Omental fat pad (tissue), 4 donors: Measurements from ENCODE around the gene FARP2. TPM values are rescaled to one million over a fixed set of nuclear protein-coding genes. Genes with fewer than 3 reads are reported as not detected.

Experiments
- ATAC-seq: fragments of 150-250 bp; one replicate; pipeline ENCODE4 v1.9.1; 2016; ENCODE audit warnings: mild to moderate bottlenecking, moderate library complexity; ENCODE audit not compliant: low FRiP score
- DNase-seq: peaks from one replicate; pipeline ENCODE4 v3.0.0-alpha.2; 2019; ENCODE audit warnings: low spot score
- total RNA-seq, 4 donors: library from RNA; depleted of rRNA; stranded (reverse); fragments of >200 nt; gene quantifications; one replicate each; pipeline ENCODE4 v1.1.0, GENCODE V29; 2016
- TF ChIP-seq, protein P1 (sequence below), 3 donors: fragments of 450-650 bp; IDR thresholded peaks; one replicate each; pipeline ENCODE4 v1.5.1; 2016 to 2017; ENCODE audit warnings: antibody characterized with exemption in 3 of 3, mild to moderate bottlenecking in 3 of 3, moderate library complexity in 2 of 3

The FARP2 gene
- total RNA-seq, 4 donors from 2014 or later, result 27.6 to 65.8 (median 34.1) TPM

DNA sequence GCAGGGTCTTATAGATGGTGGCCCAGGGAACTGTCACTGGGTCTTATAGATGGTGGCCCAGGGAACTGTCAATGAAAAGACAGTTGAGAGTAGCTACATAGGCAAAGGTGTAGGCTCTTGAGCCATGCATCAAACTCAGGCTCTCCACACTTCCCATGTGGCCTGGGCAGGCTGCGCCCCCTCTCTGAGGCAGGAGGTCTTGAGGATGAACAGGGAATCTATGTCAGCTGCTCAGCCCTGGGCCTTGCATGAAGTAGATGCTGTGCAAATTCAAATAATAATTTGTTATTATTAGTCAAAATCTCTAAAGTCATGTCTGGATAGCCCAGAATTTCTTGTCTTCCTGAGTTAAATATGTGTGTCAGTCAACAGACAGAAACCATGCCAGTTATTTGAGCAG is 125.6 kb downstream of the FARP2 start:
- ATAC-seq (no peak), DNase-seq (no peak)
- TF ChIP-seq, protein P1, sequence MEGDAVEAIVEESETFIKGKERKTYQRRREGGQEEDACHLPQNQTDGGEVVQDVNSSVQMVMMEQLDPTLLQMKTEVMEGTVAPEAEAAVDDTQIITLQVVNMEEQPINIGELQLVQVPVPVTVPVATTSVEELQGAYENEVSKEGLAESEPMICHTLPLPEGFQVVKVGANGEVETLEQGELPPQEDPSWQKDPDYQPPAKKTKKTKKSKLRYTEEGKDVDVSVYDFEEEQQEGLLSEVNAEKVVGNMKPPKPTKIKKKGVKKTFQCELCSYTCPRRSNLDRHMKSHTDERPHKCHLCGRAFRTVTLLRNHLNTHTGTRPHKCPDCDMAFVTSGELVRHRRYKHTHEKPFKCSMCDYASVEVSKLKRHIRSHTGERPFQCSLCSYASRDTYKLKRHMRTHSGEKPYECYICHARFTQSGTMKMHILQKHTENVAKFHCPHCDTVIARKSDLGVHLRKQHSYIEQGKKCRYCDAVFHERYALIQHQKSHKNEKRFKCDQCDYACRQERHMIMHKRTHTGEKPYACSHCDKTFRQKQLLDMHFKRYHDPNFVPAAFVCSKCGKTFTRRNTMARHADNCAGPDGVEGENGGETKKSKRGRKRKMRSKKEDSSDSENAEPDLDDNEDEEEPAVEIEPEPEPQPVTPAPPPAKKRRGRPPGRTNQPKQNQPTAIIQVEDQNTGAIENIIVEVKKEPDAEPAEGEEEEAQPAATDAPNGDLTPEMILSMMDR (IDR thresholded peaks at IDR 0.05), result no peak

DNA sequence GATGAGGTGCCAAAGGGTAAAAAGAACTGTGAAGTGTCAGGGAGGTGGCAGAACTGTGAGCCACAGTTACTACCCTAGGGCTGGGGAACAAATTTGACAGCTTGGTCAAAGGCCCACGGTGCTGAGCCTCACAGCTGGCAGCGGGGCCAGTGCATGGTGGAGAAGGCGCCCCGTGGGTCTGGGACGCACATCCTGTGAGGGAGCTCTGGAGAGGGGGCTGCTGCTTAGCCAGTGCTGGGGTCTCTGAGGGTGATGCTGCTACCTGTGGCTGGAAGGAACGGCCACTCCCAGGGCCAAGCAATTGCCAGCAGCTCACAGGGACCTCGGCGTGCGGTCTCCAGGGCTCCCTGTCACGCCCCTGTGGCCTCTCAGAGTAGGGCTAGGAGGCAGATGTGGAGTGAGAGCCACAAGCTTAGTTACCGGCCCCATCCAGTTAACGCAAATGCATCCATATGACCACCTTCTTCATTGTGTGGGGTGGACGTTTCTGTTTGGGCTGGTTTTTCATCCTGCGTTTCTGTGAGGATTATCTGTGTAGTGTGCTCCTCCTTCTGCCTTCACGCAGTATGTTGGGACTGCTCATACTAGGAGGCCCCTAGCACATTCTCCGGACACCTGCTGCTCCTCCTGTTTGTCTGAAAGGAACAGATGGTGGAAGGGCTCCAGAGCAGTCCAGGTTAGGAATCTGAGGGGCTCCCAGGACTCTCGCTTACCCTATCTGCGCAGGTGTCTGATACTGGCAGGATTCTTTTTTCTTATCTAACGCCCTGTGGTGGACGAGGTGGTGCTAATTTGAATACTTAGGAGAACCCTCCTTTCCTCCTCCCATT is 126.3 kb downstream of the FARP2 start:
- TF ChIP-seq, protein P1 (IDR thresholded peaks at IDR 0.05), result no peak
- ATAC-seq (no peak), DNase-seq (no peak)

DNA sequence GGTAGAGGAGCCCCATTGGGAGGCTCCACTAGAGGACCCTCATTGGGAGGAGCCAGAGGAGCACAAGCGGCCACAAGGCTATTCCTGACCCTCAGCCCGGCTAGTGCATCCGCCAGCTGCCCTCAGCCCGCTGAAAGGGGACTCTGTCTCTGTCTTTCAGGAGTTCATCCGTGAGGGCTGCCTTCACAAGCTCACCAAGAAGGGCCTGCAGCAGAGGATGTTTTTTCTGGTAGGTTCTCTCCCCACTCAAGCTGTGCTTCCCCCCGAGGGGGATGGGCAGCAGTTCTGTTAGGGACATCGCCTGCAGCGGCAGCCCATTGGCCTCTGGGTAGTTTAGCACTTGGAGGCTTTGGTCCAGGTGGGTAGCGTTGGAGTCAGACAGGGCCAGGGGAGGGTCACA is 127.2 kb downstream of the FARP2 start:
- ATAC-seq (no peak), DNase-seq (no peak)
- TF ChIP-seq, protein P1 (IDR thresholded peaks at IDR 0.05), result no peak

DNA sequence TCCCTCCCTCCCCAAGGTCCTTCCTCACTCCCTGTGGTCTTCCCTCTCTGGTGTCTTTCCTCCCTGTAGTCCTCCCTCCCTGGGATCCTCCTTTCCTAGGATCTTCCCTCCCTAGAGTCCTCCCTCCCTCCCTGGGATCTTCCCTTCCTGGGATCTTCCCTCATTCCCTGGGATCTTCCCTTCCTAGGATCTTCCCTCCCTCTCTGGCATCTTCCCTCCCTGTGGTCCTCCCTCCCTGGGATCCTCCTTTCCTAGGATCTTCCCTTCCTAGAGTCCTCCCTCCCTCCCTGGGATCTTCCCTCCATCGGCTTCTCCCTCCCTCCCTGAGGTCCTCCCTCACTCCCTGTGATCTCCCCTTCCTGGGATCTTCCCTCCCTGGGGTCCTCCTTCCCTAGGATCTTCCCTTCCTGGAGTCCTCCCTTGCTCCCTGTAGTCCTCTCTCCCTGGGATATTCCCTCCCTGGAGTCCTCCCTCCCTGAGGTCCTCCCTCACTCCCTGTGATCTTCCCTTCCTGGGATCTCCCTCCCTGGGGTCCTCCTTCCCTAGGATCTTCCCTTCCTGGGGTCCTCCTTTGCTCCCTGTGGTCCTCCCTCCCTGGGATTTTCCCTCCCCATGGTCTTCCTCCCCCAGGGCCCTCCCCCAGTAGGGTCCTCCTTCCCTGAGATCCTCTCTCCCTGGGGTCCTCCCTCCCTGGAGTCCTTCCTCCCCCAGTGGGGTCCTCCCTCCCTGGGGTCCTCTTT is 129.3 kb downstream of the FARP2 start:
- TF ChIP-seq, protein P1 (IDR thresholded peaks at IDR 0.05), result no peak
- no peak for ATAC-seq
- DNase-seq, result no peak

DNA sequence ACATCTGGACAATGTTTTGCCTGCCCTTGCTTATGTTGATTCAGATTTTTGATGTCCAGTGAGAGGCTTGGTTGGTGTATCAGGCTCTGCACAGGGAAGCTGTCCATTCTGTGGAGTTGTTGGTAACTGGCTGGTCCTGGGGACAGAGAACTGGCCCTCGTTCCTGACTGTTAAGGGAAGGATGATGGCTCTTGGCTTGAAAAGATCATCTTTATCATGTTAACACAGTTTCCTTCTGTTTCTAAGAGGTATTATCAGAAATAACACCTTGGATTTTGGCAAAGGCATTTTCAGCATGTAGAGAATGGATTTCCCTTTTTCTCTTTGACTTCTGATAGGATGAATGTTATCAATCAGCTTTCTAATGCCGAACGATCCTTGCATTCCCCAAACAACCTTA is 133.0 kb downstream of the FARP2 start:
- TF ChIP-seq, protein P1 (IDR thresholded peaks at IDR 0.05), result no peak
- DNase-seq, result no peak
- ATAC-seq, result no peak

DNA sequence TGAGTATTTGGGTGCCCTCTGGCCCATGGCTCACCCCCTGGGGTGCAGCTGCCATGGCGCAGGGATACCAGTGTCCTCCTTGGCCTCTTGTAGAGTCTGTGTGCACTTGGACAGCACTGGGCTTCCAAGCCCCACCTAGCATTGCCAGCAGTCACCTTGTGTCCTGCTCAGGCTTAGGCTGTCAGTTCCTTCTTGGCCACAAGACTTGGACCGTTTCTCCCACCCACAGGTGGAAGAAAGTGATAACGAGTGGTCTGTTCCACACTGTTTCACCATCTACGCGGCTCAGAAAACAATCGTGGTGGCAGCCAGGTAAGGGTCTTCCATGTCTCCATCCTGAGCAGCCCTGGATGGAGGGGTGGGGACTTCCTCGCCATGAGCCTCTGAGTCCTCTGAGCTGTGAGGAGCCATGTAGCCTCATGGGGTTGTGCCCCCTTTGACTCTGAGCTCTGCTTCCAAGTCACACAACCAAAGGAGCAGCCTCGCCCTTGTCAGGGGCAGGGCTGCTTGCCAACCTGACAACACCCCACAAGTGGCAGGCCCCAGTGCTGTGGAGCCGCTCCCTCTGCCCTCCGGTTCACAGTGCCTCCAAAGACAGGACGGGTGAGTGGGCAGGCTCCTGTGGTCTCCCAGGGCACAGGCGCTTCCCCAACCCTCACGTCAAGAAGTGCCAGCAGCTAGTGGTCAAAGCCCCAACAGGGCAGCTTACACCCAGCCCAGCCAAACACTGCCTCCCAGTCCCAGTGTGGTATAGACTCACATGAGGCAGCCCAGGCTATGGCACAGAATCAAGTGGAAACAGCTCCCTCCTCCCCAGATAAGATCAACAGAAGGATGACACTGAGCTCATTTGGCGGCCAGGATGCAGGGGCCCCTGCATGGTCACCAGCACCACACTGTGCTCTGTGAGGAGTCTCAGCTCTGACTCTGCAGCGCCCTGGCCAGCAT is 133.9 kb downstream of the FARP2 start:
- no peak for DNase-seq
- TF ChIP-seq, protein P1 (IDR thresholded peaks at IDR 0.05), result no peak
- no peak for ATAC-seq
